DOHH2 (cell line): ENCODE measurements around the gene ARL8A.

Experiments
- CTCF ChIP-seq: fragments of 200-600 bp; sonication (generic); IDR thresholded peaks from one replicate; pipeline ENCODE4 v1.5.1; 2014; ENCODE audit warnings: antibody characterized with exemption, mild to moderate bottlenecking, low read depth, low read length; ENCODE audit not compliant: poor library complexity, severe bottlenecking
- EZH2phosphoT487 ChIP-seq: fragments of 200-600 bp; sonication (generic); IDR thresholded peaks from 2 replicates; pipeline ENCODE4 v1.6.1; 2017; ENCODE audit warnings: borderline replicate concordance, mild to moderate bottlenecking, antibody characterized with exemption, low read length, moderate library complexity, mixed read lengths

- TF ChIP-seq CTCF: no peak
- no peak for TF ChIP-seq EZH2phosphoT487
These were observed 42.6 kb upstream of the ARL8A start for GRCh38 chr1:202187041-202187671.
